HG03457 (cell line): ENCODE data around the gene KIAA1958.
"Not testable (repeated sequence)": the region's sequence is repeated elsewhere in the genome, so short reads cannot be mapped to it uniquely, and the experiment has no call there.

Source experiments
- ATAC-seq: cut with Tn5 transposase; IDR thresholded peaks from one replicate; pipeline ENCODE4 v1.9.1; 2021; ENCODE audit warnings: moderate number of reproducible peaks; ENCODE audit not compliant: unreplicated experiment

KIAA1958 gene

DNA sequence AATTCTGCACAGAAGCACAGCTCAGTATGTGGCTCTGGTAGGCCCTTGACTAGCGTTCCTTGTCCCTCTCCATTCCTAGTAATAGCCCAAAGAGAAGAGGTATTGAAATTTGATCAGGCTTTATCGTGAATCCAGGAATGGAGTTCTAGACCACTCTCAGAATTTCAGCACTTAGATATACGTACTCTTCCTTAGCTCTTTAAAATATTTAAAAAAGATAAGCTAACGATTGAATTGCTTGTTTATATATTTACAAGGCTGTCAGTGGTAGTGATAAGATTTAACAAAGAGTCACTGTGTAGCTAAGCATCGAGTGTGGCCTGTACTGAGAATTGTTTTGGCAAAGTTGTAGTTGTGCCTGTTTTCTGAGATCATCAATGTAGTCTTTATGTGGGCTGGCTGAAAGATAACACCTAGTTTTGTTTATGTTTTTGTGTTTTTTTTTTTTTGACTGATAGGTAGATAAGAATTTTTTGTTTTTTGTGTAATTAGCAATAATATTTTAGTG, 2.5 kb downstream of the KIAA1958 start:
- no peak for ATAC-seq

GRCh38 chr9:112489876-112490666, 3.4 kb downstream of the KIAA1958 start:
- no peak for ATAC-seq

DNA sequence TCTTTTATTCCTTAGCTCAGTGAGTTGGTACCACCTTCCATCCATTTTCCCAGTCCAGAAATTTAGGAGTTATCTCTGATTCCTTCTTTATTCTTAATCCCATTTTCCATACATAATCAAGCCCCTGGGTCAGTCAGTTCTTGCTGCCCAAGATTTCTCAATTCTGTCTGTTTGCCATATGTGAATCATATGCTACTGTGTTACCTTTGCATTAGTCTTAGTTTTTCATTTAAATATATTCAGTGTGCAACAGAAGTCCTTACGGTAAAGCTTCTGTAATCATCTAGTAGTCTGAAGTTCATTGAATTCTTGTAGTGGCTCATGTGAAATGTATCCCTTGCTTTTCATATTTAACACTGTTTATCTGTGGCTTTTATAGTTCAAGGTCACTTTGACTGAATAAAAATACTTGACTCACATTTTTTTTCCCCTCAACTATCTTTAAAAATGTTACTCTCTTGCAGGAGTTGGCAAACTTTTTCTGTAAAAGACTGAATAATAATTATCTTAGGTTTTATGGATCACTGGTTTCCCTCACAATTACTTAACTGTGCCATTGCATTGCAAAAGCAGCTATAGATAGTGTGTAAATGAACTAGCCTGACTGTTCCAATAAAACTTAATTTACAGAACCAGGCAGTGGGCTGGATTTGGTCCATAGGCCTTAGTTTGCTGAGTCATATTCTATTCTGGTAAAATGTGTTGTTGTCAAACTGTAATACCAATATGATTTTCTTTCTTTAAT, 6.9 kb downstream of the KIAA1958 start:
- ATAC-seq: no peak

DNA sequence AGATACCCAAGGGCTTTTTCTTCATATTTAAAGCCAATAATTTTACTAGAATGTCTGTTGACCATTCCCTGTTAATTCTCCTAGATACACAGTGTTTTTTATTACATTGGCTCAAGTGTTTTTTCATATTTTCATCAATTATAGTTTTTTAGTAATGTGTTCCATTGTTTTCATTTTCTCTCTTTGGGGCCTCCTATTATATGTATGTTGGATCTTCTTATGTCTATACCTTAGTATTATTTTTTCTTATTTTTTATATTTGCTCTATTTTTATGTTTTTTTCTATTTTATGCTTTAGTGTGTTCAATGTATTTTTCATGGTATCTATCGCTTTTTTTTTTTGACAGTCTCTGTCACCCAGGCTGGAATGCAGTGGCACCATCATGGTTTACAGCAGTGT, 7.5 kb downstream of the KIAA1958 start:
- ATAC-seq: no peak

DNA sequence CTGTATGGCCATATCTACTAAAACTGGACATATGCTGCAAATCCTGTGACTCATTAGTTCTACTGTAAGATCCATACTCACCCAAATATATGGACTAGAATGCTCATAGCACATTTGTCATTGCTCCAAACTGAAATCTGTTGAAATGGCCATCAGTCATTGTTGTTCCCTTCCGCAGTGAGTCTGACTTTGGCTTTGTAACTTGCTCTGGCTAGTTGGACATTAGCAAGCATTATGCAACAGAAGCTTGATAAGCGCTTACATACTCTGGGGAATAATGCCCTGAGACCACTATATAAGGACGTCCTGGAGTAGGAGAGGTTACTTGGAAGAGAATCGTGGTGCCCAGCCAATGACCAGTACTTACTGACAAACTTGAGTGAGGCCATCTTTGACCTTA, 9.0 kb downstream of the KIAA1958 start:
- ATAC-seq: no peak

DNA sequence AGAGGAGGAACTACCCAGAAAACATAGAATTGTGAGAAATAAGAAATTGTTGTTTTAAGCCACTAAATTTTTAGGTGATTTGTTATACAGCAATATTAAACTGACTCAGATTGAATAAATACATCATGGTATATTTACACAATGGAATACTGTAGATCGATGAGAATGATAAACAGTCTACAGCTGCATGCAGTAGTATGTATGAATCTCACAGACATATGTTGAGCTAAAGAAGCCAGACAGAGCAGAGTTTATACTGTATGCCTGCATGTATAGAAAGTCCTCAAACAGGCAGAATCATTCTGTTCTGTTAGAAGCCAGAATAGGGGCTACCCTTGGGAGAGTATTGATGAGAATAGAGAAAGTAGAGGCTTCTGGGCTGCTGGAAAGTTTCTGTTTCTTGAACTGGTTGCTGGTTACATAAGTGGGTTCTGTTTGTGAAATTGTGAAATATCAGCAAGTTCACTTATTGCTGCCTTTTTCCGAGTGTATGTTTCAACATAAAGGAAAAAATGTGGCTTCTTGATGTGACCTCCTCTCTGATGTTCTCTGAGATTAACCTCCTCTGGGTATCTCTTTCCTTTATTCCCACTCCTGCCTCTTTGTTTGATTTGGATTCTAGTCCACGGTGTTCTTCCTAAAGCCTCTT, 9.6 kb downstream of the KIAA1958 start:
- ATAC-seq: no peak

DNA sequence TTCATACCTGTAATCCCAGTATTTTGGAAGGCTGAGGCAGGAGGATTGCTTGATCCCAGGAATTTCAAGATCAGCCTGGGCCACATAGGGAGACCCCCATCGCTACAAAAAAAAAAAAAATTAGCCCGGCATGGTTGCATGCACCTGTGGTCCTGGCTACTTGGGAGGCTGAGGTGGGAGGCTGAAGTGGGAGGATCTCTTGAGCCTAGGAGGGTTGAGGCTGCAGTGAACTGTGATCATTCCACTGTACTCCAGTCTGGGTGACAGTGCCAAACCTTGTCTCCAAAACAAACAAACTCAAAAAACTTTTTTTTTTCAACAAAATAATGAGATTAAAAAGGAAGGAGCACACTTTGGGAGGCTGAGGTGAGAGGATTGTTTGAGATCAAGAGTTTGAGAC, 14.2 kb downstream of the KIAA1958 start:
- ATAC-seq: no peak

DNA sequence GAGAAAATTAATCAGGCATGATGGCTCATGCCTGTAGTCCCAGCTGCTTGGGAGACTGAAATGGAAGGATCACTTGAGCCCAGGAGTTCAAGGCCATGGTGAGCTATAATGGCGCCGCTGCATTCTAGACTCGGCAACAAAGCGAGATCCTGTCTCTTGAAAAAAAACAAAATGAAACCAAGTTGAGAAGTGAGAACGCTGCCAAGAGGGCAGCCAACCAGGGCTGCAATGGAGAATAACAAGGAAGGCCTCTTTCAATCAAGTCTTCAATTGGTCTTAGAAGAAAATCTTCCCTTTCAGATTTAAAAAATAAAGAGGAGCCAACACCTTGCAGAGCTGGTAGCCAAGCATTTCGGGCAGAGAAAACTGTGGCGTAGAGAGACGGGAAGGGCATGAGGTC, 14.7 kb downstream of the KIAA1958 start:
- ATAC-seq: no peak

DNA sequence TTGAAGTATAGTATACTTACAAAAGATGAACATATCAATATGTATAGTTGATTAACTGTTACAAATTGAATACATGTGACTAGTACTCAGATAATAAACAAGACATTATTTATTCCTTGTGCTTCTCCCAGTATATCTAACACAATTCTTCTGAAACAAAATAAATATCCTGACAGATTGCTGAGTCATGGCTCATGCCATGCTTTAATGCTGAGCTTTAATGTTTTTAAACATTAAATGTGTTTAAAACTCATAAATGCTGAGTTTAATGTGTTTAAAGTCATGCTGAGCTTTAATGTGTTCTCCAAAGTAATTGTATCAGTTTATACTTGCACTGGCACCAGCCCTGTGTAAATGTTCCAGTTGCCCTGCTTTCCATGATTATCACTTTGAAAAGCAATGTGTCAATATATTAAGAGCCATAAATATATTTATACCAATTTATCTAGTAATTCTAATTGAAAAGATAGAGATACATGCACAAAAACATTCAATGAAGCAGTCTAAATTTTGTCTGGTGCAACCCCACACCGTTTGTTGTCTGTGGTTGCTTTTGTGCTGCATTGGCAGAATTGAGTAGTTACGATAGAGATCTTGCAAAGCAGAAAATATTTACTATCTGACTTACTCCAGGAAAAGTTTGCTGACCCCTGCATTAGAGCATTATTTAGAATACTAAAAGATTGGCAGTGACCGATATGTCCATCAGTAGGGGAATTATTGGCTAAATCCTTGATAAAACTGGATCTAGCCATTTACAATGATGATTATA, 15.7 kb downstream of the KIAA1958 start:
- ATAC-seq: no peak

DNA sequence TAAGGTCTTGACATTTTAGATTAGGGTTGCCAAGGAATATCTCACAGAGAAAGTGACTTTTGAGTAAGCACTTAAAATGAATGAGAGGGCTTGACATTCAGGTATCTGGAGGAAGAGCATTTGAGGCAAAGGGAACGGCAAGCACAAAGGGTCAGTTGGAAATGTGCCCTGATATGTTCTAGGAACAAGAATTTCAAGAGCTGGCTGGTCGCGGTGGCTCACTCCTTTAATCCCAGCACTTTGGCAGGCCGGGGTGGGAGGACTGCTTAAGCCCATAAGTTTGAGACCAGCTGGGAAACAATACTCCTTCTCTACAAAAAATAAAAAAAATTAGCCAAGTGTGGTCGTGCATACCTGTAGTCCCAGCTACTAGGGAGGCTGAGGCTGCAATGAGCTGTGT, 16.5 kb downstream of the KIAA1958 start:
- no peak for ATAC-seq

DNA sequence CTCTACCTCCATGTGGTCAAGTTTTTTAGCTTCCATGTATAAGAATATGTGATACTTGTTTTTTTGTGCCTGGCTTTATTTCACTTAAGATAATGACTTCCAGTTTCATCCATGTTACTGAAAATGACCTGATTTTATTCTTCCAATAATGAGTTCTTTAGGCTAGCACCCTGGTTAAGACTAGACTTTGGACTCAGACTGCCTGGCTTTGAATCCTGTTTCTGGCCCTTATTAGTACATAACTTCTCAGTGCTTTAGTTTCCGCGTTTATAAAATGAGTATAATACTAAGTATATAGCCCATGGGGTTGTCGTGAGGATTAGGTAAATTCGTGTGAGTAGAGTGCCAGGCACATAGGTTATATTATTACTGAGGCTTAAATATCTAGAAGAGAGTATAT, 18.5 kb downstream of the KIAA1958 start:
- ATAC-seq: no peak

DNA sequence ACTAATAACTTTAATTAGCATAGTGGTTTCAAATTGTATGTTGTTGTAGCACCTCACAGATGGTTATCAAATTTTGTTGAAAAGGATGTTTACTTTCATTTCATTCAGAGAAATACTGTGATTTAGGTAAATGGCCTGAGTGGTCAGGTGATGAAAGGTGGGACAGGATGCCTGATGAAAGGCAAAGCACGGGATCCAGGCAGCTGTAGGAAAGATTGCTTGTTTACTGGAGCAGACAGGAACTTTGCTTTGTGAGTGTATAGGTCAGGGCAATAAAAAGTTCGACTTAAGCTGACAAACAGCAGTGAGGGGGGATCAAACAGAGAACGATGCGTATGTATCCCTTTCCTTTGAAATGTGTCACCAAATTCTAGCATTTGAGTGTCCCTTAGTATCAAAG, 19.0 kb downstream of the KIAA1958 start:
- no peak for ATAC-seq

DNA sequence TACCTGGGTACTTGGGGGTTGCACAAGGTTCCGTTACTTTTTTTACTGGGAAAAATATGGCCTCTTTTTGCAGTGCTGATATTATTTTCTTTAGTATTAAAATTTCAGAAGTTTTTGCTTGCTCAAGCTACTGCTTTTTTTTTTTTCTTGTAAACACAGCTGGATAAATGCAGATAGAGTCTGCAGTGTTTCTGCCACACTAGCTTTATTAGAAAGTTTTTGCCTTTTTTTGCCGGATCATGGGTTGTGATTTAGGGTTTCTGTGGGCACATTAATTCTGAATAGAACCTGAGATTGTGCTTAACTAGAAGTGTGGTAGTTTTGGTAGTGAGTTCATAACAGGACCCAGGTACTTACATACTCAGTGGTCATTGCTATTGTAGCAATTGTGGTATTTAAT, 19.9 kb downstream of the KIAA1958 start:
- ATAC-seq: no peak

DNA sequence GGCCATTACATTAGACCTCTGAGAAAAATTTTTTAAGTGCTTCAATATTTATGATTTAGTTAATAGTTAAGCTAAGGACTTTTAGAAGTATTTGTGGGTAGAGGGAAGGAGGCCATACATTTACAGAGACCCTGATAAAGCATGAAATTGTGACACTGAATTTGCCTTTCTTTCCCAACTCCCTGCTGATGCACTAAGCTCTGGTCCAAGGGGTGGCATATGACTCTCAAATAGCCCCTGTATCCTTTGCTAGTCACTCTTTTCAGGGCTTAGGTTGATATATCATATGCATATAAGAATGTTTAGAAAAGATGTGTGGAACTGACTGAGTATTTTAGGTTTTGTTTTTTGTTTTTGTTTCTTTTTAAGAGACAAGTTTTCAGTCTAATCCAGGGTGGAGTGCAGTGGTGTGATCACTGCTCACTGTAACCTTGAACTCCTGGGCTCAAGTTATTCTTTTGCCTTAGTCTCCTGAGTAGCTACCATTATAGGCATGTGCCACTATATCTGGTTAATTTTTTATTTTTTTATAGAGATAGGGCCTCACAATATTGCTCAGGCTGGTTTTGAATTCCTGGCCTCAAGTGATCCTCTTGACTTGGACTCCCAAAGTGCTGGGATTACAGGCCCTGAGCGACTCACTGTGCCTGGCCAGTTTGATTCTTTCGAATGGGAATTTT, 20.5 kb downstream of the KIAA1958 start:
- no peak for ATAC-seq

DNA sequence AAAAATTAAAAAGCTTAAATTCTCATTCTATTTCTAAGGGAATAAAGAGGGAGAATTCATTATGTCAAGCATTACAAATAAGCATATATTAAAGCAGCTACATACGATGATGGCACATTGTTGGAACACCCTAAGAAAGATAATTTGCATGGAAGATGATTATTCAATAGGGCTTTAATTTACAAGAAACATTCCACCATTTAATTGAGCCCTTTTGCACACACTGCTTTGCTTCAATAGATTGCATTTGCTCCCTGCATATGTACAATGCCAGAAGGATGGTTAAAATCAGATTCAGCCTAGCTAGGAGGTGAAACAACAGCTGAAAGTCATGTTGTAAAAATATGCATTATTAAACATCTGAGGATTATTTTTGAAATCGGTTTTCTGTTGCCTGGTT, 21.8 kb downstream of the KIAA1958 start:
- no peak for ATAC-seq

- ATAC-seq: not testable (repeated sequence)
Measured at GRCh38 chr9:112512377-112512776, 25.8 kb downstream of the KIAA1958 start.

GRCh38 chr9:112516769-112517168, 30.1 kb downstream of the KIAA1958 start:
- ATAC-seq: no peak

GRCh38 chr9:112520069-112520468, 33.4 kb downstream of the KIAA1958 start:
- no peak for ATAC-seq

GRCh38 chr9:112520656-112521055, 34.0 kb downstream of the KIAA1958 start:
- no peak for ATAC-seq

GRCh38 chr9:112526973-112527372, 40.3 kb downstream of the KIAA1958 start:
- ATAC-seq: no peak
